Peyer's patch (tissue), 4 donors: ENCODE data around the gene TMTC2.

Experiments used
- CTCF ChIP-seq, 6 experiments: fragments of 450-650 bp in 4 of 6; fragments of 200-600 bp in 2 of 6; sonication (generic) in 1 of 6; IDR thresholded peaks; one replicate each; pipeline ENCODE4 v1.5.1; 2017 to 2019; ENCODE audit warnings: antibody characterized with exemption in 6 of 6, mild to moderate bottlenecking in 3 of 6, moderate library complexity in 1 of 6
- POLR2A ChIP-seq, 2 donors: fragments of 450-650 bp; IDR thresholded peaks; one replicate each; pipeline ENCODE4 v1.5.1; 2017; ENCODE audit warnings: antibody characterized with exemption in 2 of 2, mild to moderate bottlenecking in 2 of 2, moderate library complexity in 2 of 2

- TF ChIP-seq POLR2A (IDR thresholded peaks at IDR 0.05): no peak
- TF ChIP-seq CTCF (IDR thresholded peaks at IDR 0.05): no peak
Observed at GRCh38 chr12:82953397-82953796, 266.7 kb downstream of the TMTC2 start.
